HCT116 (cell line): ENCODE data around the gene AXIN1. TPM values are rescaled to one million over a fixed set of nuclear protein-coding genes. Genes with fewer than 3 reads are reported as not detected.
"Not testable (repeated sequence)": the region's sequence is repeated elsewhere in the genome, so short reads cannot be mapped to it uniquely, and the experiment has no call there.

ENCODE experiments used
- ATAC-seq: fragments of 200-7000 bp; cut with Tn5 transposase; 2 replicates; pipeline ENCODE4 v1.9.1; 2020; ENCODE audit warnings: mild to moderate bottlenecking, moderate library complexity
- BruUV-seq: library from RNA; stranded (reverse); fragments of 400-500 nt; replicated peaks from 2 replicates; lab custom pipeline; 2021; lab: Mats Ljungman, UMichigan
- CTCF ChIA-PET: fragments of 300-600 bp; sonication (Branson Sonifier 250); formaldehyde crosslinking; loops from one replicate; lab custom pipeline; 2021; ENCODE audit warnings: antibody characterized with exemption; lab: Charles Lee
- POLR2A ChIA-PET: fragments of 300-600, 350-600 bp; sonication (Branson Sonifier 250); formaldehyde crosslinking; loops from one replicate; lab custom pipeline; 2021; ENCODE audit warnings: antibody characterized with exemption; lab: Charles Lee
- RAD21 ChIA-PET, 2 experiments: fragments of 300-600 bp; sonication (Branson Sonifier 250); formaldehyde crosslinking; loops; one replicate each; lab custom pipeline; 2023; ENCODE audit warnings: low total read pairs in 2 of 2; ENCODE audit not compliant: uncharacterized antibody in 2 of 2, unreplicated experiment in 2 of 2, low non-redundant PET in 1 of 2; lab: Charles Lee
- DNase-seq: peaks from one replicate; pipeline ENCODE4 v3.0.0-alpha.2; 2010; ENCODE audit warnings: low read depth, low spot score
- H2AFZ ChIP-seq: fragments of 200-600 bp; shearing (Covaris generic), sonication (generic); 2 replicates; pipeline ENCODE4 v1.6.1; 2017; ENCODE audit warnings: low read depth, mixed run types, mixed read lengths, antibody characterized with exemption, low read length; ENCODE audit not compliant: poor library complexity, severe bottlenecking
- H3K27ac ChIP-seq: 2 replicates; pipeline ENCODE4 v1.5.1; 2012; ENCODE audit warnings: low read depth, low read length
- H3K27me3 ChIP-seq: fragments of 200-600 bp; sonication (generic); 2 replicates; pipeline ENCODE4 v1.6.1; 2016; ENCODE audit warnings: mixed run types, low read length, mixed read lengths; ENCODE audit not compliant: insufficient read depth
- H3K36me3 ChIP-seq, 2 experiments: fragments of 200-500 bp in 1 of 2; fragments of 200-600 bp in 1 of 2; sonication (Bioruptor generic) in 1 of 2; sonication (generic) in 1 of 2; 2 replicates each; pipeline versions ENCODE4 v1.5.1 to v1.6.1; 2014 to 2016; ENCODE audit warnings: low read length in 2 of 2, inconsistent platforms in 1 of 2, mixed read lengths in 1 of 2, mixed run types in 1 of 2; ENCODE audit not compliant: insufficient read depth in 2 of 2, control insufficient read depth in 1 of 2
- H3K4me1 ChIP-seq, 2 experiments: fragments of 200-600 bp in 1 of 2; sonication (generic) in 1 of 2; 2 replicates each; pipeline versions ENCODE4 v1.5.1 to v1.6.1; 2012 to 2017; ENCODE audit warnings: low read length in 2 of 2, inconsistent platforms in 1 of 2, mild to moderate bottlenecking in 1 of 2, mixed read lengths in 1 of 2, mixed run types in 1 of 2, moderate library complexity in 1 of 2; ENCODE audit not compliant: insufficient read depth in 2 of 2, control insufficient read depth in 1 of 2
- H3K4me2 ChIP-seq: fragments of 200-600 bp; sonication (generic); 2 replicates; pipeline ENCODE4 v1.6.1; 2017; ENCODE audit warnings: mixed run types, low read length, mixed read lengths
- H3K4me3 ChIP-seq, 2 experiments: fragments of 200-600 bp in 1 of 2; sonication (generic) in 1 of 2; replicated peaks in 1 of 2; 2 replicates each; pipeline ENCODE4 v1.5.1; 2011 to 2016; ENCODE audit warnings: low read length in 2 of 2, control low read depth in 1 of 2, low read depth in 1 of 2, mild to moderate bottlenecking in 1 of 2, mixed read lengths in 1 of 2, mixed run types in 1 of 2
- H3K79me2 ChIP-seq: fragments of 200-600 bp; sonication (generic); 2 replicates; pipeline ENCODE4 v1.6.1; 2017; ENCODE audit warnings: mild to moderate bottlenecking, mixed run types, low read length, moderate library complexity, mixed read lengths; ENCODE audit not compliant: insufficient read depth
- H3K9ac ChIP-seq: fragments of 200-600 bp; sonication (generic); 2 replicates; pipeline ENCODE4 v1.6.1; 2016; ENCODE audit warnings: low read length, mixed read lengths
- H3K9me2 ChIP-seq: fragments of 200-600 bp; sonication (generic), shearing (Covaris generic); 2 replicates; pipeline ENCODE4 v1.6.1; 2017; ENCODE audit warnings: mixed run types, mild to moderate bottlenecking, moderate library complexity; ENCODE audit not compliant: insufficient read depth
- H3K9me3 ChIP-seq, 2 experiments: fragments of 200-500 bp in 1 of 2; fragments of 200-600 bp in 1 of 2; sonication (Bioruptor generic) in 1 of 2; sonication (generic) in 1 of 2; 2 replicates each; pipeline ENCODE4 v1.6.1; 2014 to 2017; ENCODE audit warnings: low read length in 2 of 2, mixed read lengths in 2 of 2, inconsistent platforms in 1 of 2, low read depth in 1 of 2, mild to moderate bottlenecking in 1 of 2, mixed run types in 1 of 2, moderate library complexity in 1 of 2; ENCODE audit not compliant: control insufficient read depth in 1 of 2, insufficient read depth in 1 of 2
- H4K20me1 ChIP-seq: fragments of 200-600 bp; sonication (generic), shearing (Covaris generic); 2 replicates; pipeline ENCODE4 v1.6.1; 2017; ENCODE audit warnings: mixed run types, mild to moderate bottlenecking, moderate library complexity; ENCODE audit not compliant: insufficient read depth
- CBX3 ChIP-seq: IDR thresholded peaks from 2 replicates; pipeline ENCODE4 v1.6.1; 2012; ENCODE audit warnings: low read depth
- EZH2phosphoT487 ChIP-seq: fragments of 200-600 bp; IDR thresholded peaks from 2 replicates; pipeline ENCODE4 v1.6.1; 2018; ENCODE audit warnings: antibody characterized with exemption, borderline replicate concordance
- intact Hi-C: fragments of 100-400 bp; cut with micrococcal nuclease; formaldehyde crosslinking; loops from 2 replicates; pipeline ENCODE4 v1.10.0; 2022
- total RNA-seq: library from RNA; stranded (reverse); gene quantifications from one replicate; pipeline ENCODE4 v1.2.1, GENCODE V29; 2021; ENCODE audit not compliant: unreplicated experiment

The AXIN1 gene
- total RNA-seq, 1 experiment from 2014 or later: 20.2 TPM

- no peak overlapping the region for H3K27ac ChIP-seq
- CTCF ChIA-PET: interaction anchor here (0.6 kb wide), 1 partner anchor 1615 kb away, joined by 3 read pairs; no protein-coding TSS in a partner anchor
- H4K20me1 ChIP-seq: no peaks in the 10 kb centered on the region
These were observed 9.9 kb downstream of the AXIN1 start for GRCh38 chr16:342455-343213.

GRCh38 chr16:341974-342336, 10.6 kb downstream of the AXIN1 start:
- H3K4me2 ChIP-seq, ATAC-seq, BruUV-seq, DNase-seq, RAD21 ChIA-PET, POLR2A ChIA-PET, intact Hi-C loops, H3K36me3 ChIP-seq, H4K20me1 ChIP-seq, H3K9me2 ChIP-seq, H3K27me3 ChIP-seq, H3K4me3 ChIP-seq, H3K27ac ChIP-seq, H2AFZ ChIP-seq, H3K9ac ChIP-seq, H3K9me3 ChIP-seq, H3K4me1 ChIP-seq: not testable (repeated sequence)
- CTCF ChIA-PET: interaction anchor here (0.6 kb wide), 1 partner anchor 1615 kb away, joined by 3 read pairs; no protein-coding TSS in a partner anchor
- peaks cover 76% of the 10 kb centered on the region for H3K79me2 ChIP-seq

More at GRCh38 chr16:342455-343213, 9.9 kb downstream of the AXIN1 start:
- H3K79me2 ChIP-seq: peaks cover 80% of the 10 kb centered on the region
- no peaks in the 10 kb centered on the region for H3K9me3 ChIP-seq
- peaks cover 0 to 7% of the 10 kb centered on the region in 2 experiments; a peak in 1 of 4 replicates for H3K4me1 ChIP-seq
- no peak for DNase-seq
- POLR2A ChIA-PET: no interaction called here
- H3K27me3 ChIP-seq: no peaks in the 10 kb centered on the region
- intact Hi-C loops: no loop called here
- H3K36me3 ChIP-seq: peaks cover 0 to 7% of the 10 kb centered on the region in 2 experiments; a peak in 1 of 4 replicates
- H2AFZ ChIP-seq: no peak overlapping the region
- no peak overlapping the region for H3K4me3 ChIP-seq
- RAD21 ChIA-PET: no interaction called here
- TF ChIP-seq CBX3 (no peak), EZH2phosphoT487 (no peak)
- no peaks in the 10 kb centered on the region for H3K9me2 ChIP-seq
- no peak for ATAC-seq
- no peak overlapping the region for H3K4me2 ChIP-seq
- no peak overlapping the region for H3K9ac ChIP-seq
- BruUV-seq: no TSS peak

DNA sequence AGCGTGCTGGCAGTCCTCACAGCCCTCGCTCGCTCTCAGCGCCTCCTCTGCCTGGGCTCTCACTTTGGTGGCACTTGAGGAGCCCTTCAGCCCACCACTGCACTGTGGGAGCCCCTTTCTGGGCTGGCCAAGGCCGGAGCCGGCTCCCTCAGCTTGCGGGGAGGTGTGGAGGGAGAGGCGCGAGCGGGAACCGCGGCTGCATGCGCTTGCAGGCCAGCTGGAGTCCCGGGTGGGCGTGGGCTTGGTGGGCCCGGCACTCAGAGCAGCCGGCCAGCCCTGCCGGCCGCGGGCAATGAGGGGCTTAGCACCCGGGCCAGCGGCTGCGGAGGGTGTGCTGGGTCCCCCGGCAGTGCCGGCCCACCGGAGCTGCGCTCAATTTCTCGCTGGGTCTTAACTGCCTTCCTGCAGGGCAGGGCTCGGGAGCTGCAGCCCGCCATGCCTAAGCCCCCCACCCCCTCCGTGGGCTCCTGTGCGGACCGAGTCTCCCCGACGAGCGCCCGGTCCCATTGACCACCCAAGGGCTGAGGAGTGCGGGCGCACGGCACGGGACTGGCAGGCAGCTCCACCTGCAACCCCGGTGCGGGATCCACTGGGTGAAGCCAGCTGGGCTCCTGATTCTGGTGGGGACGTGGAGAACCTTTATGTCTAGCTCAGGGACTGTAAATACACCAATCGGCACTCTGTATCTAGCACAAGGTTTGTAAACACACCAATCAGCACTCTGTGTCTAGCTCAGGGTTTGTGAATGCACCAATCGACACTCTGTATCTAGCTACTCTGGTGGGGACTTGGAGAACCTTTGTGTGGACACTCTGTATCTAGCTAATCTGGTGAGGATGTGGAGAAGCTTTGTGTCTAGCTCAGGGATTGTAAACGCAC, 11.2 kb downstream of the AXIN1 start:
- H3K4me2 ChIP-seq, H2AFZ ChIP-seq, H3K27me3 ChIP-seq, H3K36me3 ChIP-seq, H3K4me3 ChIP-seq, H4K20me1 ChIP-seq, CTCF ChIA-PET, H3K9me3 ChIP-seq, H3K9ac ChIP-seq, RAD21 ChIA-PET, DNase-seq, POLR2A ChIA-PET, ATAC-seq, intact Hi-C loops, BruUV-seq, H3K27ac ChIP-seq, H3K4me1 ChIP-seq, H3K9me2 ChIP-seq: not testable (repeated sequence)
- peaks cover 71% of the 10 kb centered on the region for H3K79me2 ChIP-seq
